ENCODE results near the gene CMSS1. TPM values are rescaled to one million over a fixed set of nuclear protein-coding genes. Genes with fewer than 3 reads are reported as not detected.

CMSS1 gene
- total and polyA plus RNA-seq, 2 of the 13 experiments (the other 11 are each of a cell fraction or from before 2014, with no cell fraction given): 6.4 to 48.7 TPM

DNA sequence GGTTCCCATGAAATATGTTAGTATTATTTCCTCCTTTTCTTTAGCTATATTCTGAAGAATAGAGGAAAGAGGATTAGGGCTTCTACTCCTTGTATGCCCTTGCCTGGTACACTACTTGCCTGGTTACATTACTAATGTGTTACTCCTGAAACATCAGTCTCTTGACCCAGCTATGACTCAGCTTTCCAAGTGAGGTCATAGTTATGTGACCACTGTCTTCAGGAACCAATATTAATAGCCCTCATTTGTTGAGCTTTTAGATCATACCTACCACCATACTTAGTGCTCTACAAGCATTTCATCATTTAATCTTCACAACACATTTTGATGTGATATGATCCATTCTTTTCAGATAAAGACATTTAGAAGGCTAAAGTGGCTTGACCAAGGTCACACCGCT lies 60.3 kb downstream of the CMSS1 start:
- ChIA-PET POLR2A (interaction anchor here (0.5 to 3.6 kb wide), 9 partner anchors 17 to 1743 kb away, joined by 3 to 18 read pairs (median 4); partner anchors contain the start of gene TBC1D23), CTCF (ENCODE audit: low intra/inter-chr PET ratio, low total read pairs) (no interaction called here)
- DNase-seq (ENCODE audit: low spot score) (peak; percentile 67), ATAC-seq (no peak), FAIRE-seq (no peak)
- 100% methylated on average over 1 of the region's 1 CpG for WGBS (ENCODE audit: low lambda C conversion rate)
- in situ Hi-C loops (cut with HindIII; ENCODE audit: extremely low pct_ligation_motif_present, low pct_unique_long_range_greater_than_20kb) (loop anchor here (10.0 kb wide), 1 partner anchor 167 kb away; no protein-coding TSS in a partner anchor), intact Hi-C loops (cut with micrococcal nuclease; ENCODE audit: unreplicated experiment) (loop anchor here (5.0 kb wide), 1 partner anchor 184 kb away; no protein-coding TSS in a partner anchor)
- no peak overlapping the region for H3K9ac ChIP-seq (ENCODE audit: insufficient read depth, low read depth, low read length)
- H3K27ac ChIP-seq (ENCODE audit: extremely low read length, insufficient read depth, low read length): no peak overlapping the region
- no peaks in the 10 kb centered on the region for H3K9me3 ChIP-seq (ENCODE audit: low read length)
- H2AFZ ChIP-seq (ENCODE audit: low read length): no peak overlapping the region
- peak overlapping the region; percentile 92; the same call in 1 of the 2 replicates for H3K4me2 ChIP-seq (ENCODE audit: low read depth, low read length)
- peaks cover 6% of the 10 kb centered on the region for H4K20me1 ChIP-seq (ENCODE audit: insufficient read depth, low read length)
- no peaks in the 10 kb centered on the region; a peak in 1 of 5 replicates for H3K27me3 ChIP-seq (ENCODE audit: control insufficient read depth in 1 of 2, insufficient read depth in 2 of 2, low read length in 2 of 2)
- no TSS peak for BruUV-seq (replicated peaks)
- H3K4me3 ChIP-seq (replicated peaks in 1 of 3; ENCODE audit: insufficient read depth in 1 of 3, low read depth in 2 of 3, low read length in 3 of 3): no peak overlapping the region
- H3K36me3 ChIP-seq (replicated peaks in 1 of 2; ENCODE audit: control insufficient read depth in 1 of 2, insufficient read depth in 2 of 2, low read length in 2 of 2): no peaks in the 10 kb centered on the region
- peaks cover 38% of the 10 kb centered on the region for H3K79me2 ChIP-seq (ENCODE audit: insufficient read depth, low read length)
- H3K4me1 ChIP-seq (ENCODE audit: insufficient read depth, low read length): peaks cover 45% of the 10 kb centered on the region
- TF ChIP-seq SAP130 (CRISPR knock-in tag; IDR thresholded peaks at IDR 0.05; ENCODE audit: low read depth) (peak; percentile 36; the same call in 1 of the 2 replicates), ATF7 (IDR thresholded peaks at IDR 0.05) (peak; percentile 58; the same call in 1 of the 2 replicates), ATF7 (CRISPR knock-in tag; IDR thresholded peaks at IDR 0.05) (no peak), ZNF644 (CRISPR knock-in tag; IDR thresholded peaks at IDR 0.05; ENCODE audit: low read depth) (0 out of 2 replicates have a peak, but pooled peaks have one; percentile 30), ZBTB21 (CRISPR knock-in tag; IDR thresholded peaks at IDR 0.05) (peak; percentile 84), JARID2 (CRISPR knock-in tag; IDR thresholded peaks at IDR 0.05; ENCODE audit: insufficient replicate concordance) (no peak), FOSL2 (CRISPR knock-in tag; IDR thresholded peaks at IDR 0.05) (peak; percentile 85), SMARCC2 (IDR thresholded peaks at IDR 0.05) (no peak), HMG20B (CRISPR knock-in tag; conservative IDR thresholded peaks at IDR 0.05) (no peak), ZNF598 (CRISPR knock-in tag; IDR thresholded peaks at IDR 0.05; ENCODE audit: borderline replicate concordance) (no peak), ZNF101 (CRISPR knock-in tag; IDR thresholded peaks at IDR 0.05; ENCODE audit: borderline replicate concordance, low read depth) (no peak), RARA (CRISPR knock-in tag; IDR thresholded peaks at IDR 0.05) (0 out of 2 replicates have a peak, but pooled peaks have one; percentile 42), GATAD2A (CRISPR knock-in tag; IDR thresholded peaks at IDR 0.05) (peak; percentile 47; the same call in 1 of the 2 replicates), ZNF260 (CRISPR knock-in tag; IDR thresholded peaks at IDR 0.05; ENCODE audit: borderline replicate concordance, low read depth) (no peak), NFE2L2 (IDR thresholded peaks at IDR 0.05; ENCODE audit: low read length) (peak; percentile 52; the same call in 1 of the 2 replicates), CREB1 (IDR thresholded peaks at IDR 0.05) (peak; percentile 58; the same call in 1 of the 2 replicates), CREB1 (CRISPR knock-in tag; IDR thresholded peaks at IDR 0.05) (no peak), EED (CRISPR knock-in tag; IDR thresholded peaks at IDR 0.05) (no peak)
- TF ChIP-seq, protein P1, sequence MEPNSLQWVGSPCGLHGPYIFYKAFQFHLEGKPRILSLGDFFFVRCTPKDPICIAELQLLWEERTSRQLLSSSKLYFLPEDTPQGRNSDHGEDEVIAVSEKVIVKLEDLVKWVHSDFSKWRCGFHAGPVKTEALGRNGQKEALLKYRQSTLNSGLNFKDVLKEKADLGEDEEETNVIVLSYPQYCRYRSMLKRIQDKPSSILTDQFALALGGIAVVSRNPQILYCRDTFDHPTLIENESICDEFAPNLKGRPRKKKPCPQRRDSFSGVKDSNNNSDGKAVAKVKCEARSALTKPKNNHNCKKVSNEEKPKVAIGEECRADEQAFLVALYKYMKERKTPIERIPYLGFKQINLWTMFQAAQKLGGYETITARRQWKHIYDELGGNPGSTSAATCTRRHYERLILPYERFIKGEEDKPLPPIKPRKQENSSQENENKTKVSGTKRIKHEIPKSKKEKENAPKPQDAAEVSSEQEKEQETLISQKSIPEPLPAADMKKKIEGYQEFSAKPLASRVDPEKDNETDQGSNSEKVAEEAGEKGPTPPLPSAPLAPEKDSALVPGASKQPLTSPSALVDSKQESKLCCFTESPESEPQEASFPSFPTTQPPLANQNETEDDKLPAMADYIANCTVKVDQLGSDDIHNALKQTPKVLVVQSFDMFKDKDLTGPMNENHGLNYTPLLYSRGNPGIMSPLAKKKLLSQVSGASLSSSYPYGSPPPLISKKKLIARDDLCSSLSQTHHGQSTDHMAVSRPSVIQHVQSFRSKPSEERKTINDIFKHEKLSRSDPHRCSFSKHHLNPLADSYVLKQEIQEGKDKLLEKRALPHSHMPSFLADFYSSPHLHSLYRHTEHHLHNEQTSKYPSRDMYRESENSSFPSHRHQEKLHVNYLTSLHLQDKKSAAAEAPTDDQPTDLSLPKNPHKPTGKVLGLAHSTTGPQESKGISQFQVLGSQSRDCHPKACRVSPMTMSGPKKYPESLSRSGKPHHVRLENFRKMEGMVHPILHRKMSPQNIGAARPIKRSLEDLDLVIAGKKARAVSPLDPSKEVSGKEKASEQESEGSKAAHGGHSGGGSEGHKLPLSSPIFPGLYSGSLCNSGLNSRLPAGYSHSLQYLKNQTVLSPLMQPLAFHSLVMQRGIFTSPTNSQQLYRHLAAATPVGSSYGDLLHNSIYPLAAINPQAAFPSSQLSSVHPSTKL (CRISPR knock-in tag; IDR thresholded peaks at IDR 0.05): peak; percentile 26; the same call in 1 of the 2 replicates
- TF ChIP-seq, protein P2, sequence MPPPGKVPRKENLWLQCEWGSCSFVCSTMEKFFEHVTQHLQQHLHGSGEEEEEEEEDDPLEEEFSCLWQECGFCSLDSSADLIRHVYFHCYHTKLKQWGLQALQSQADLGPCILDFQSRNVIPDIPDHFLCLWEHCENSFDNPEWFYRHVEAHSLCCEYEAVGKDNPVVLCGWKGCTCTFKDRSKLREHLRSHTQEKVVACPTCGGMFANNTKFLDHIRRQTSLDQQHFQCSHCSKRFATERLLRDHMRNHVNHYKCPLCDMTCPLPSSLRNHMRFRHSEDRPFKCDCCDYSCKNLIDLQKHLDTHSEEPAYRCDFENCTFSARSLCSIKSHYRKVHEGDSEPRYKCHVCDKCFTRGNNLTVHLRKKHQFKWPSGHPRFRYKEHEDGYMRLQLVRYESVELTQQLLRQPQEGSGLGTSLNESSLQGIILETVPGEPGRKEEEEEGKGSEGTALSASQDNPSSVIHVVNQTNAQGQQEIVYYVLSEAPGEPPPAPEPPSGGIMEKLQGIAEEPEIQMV (CRISPR knock-in tag; IDR thresholded peaks at IDR 0.05; ENCODE audit: low read depth): no peak

Measured in HepG2 (cell line).